ENCODE measurements around the gene AFF3.
"Not testable (repeated sequence)": the region's sequence is repeated elsewhere in the genome, so short reads cannot be mapped to it uniquely, and the experiment has no call there.

Gene AFF3

DNA sequence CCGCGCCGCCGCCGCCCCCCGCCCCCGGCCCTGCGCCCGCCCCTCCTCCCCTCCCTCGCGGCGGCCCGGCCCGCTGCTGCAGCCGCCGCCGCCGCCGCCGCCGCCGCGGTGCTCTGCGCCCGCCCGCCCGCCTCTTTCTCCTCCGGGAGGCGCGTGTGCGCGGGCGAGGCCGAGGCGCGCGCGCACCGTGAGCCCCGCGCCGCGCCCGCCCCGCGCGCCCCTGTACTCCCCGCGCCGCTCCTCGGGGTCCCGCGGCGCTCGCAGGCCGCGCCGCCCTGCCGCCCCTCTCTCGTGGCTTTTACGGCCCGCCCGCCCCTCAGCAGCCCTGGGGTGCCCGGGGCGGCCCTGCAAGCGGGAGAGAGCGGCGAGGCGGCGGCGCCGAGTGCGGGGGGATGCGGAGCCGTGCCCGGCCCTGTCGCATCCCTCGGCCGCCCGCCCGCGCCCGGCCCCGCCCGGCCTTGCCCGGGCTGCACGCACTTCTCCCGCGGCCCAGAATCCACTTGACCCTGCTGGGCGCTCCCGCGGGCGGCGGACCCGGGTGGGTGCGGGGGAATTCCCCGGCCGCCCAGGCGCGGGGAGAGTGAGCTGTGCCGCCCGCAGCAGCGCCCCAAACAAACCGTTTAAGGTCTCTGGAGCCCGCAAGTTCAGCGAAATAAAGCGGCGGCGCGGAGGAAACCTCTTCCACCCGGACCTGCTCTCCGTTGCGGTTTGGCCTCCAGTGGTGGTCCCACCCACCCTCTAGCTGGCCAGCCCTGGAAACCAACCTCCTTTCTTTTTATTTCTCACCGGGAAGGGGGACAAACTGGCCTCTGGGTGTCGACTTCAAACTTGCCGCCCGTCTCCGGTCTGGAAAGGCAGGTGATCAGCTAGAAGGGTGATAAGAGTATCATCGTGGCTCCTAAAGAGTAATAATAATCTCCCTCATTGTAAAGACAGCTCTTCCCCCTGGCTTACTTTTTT, 37.4 kb downstream of the AFF3 start:
- peak; percentile 0 to 8 for DNase-seq

- DNase-seq: not testable (repeated sequence)
Measured at GRCh38 chr2:100104265-100104664, 38.1 kb downstream of the AFF3 start.

DNA sequence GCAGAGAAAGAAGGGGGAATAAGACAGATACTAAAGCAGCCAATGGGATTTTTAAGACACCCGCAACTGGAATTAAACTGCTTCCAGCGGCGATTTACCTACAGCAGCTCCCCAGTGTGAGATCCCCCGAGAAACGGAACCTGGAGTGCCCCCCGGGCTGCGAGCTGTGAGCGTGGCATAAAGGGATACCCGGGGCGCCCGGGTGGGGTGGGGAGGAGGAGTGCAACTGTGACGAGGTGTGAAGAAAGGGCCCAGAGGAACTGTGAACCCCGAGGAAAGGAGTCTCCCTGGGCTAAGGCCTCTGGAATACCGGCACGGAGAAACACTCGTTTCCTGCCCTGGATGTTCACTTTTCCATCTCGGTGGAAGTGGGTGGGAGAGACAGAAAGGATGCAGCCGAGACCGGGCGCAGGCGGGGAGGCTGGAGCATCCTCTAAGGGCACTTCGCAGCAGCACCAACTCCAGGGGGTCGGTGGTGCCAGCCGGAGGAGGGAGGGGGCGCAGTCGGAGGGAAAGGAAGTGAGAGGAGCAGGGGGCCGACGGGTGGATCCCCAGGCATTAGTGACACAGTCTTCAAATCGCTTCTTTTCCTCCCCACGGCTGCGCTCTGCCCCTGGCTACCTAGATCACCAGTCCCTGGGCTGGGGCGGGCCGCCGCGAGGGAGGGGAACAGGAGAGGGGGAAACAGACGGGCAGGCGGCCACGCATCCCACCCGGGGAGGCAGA, 38.7 kb downstream of the AFF3 start:
- not testable (repeated sequence) for DNase-seq

GRCh38 chr2:100102466-100103180, 39.8 kb downstream of the AFF3 start:
- not testable (repeated sequence) for DNase-seq

GRCh38 chr2:100098855-100099254, 43.5 kb downstream of the AFF3 start:
- not testable (repeated sequence) for DNase-seq

- DNase-seq: not testable (repeated sequence)
Measured at GRCh38 chr2:100097611-100098294, 44.6 kb downstream of the AFF3 start.

DNA sequence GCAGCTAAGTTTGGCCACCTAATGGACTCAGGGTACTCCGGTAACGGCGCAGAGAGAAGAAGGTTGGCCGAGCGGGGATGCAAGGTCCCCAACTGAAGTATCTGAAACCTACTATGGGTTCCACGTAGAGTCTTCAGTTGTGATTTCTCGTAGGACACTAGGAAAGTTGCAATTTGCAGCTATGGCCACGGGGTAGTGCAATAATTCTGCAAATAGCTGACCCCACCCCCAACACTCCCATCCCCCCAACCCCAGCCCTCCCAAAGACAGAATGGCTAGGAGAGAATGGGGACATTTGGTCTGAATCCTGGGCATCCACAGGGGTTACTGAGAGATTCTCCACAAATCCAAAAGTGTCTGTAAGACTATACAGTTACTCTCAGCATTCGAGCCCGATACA, 46.5 kb downstream of the AFF3 start:
- not testable (repeated sequence) for DNase-seq

- not testable (repeated sequence) for DNase-seq
Measured at GRCh38 chr2:100091807-100092206, 50.6 kb downstream of the AFF3 start.

DNA sequence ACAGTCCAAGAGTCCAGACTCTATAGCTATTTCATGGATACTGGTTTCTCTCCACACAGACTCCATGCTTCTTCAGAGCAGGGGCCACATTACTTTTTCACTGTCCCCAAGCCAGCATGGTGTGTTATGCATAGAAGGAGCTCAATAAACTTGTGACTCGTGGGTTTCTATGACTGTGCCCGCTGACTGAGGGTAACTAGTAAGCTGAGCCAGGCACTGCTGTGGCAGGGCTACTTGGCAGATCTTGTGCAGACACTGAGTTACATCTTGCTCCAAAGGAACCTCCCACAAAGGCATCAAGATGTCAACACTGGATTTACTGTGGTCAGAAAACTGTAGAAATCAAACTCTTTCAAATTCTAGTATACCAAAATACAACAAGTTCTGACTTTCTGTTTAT, 56.6 kb downstream of the AFF3 start:
- not testable (repeated sequence) for DNase-seq

DNA sequence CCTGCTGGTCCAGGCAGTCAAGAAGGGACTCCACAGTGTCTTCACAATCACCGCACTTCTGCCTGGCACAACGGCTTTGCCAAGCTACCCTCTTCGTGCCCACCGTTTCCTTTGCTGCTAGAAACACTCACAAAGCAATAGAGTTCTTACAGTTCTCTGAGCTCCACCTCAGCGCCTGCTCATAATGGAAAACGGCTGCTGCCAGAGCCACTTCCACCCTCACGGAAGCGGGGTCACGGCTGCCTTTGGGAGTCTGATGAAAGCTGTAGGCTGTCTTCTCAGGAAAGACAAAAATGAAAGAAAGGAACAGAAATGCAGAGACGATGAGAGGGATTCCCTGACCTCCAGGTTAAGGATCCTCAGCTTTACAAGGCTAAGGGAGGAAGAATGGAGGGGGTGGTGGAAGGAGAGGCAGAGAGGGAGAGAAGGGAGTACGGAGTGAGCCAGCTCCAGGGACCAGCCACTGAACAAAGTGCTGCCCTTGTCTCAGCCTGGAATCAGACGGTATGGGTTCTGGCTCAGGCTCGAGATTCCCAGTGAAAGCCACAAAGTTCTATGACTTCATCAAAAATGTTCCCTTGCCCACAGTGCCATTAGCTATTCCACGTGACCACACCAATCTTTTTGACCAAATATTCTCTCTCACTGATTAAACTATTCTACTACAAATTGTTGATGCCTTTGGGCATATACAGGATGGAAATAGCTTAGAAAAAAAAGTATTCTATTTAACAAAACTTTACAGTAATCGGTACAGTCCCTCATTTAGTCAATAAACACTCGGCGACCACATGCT, 58.8 kb downstream of the AFF3 start:
- not testable (repeated sequence) for DNase-seq

DNA sequence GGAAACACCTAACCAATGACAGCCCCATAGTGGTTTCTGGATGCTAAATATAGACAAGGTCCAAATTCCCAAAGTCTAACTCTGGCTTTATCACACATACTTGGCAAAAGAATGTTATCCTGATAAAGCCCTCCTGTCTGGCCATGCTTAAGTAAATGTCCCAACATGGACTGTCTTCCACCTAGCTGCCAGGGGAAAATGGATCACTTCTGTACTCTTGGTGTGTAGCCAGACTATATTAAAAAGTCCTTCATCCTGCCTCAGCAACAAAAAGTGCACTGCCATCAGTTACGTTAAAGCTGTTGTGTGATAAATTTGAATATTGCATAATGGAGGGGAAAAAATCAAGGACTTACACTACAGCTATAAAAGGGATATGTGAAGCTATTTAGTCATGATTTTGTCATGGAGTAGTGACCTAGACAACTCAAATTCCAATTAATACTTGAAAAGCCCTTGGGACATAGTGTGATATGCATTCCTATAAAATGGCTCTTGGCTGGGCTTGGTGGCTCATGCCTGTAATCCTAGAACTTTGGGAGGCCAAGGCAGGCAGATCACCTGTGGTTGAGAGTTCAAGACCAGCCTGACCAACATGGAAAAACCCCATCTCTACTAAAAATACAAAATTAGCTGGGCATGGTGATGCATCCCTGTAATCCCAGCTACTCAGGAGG, 60.0 kb downstream of the AFF3 start:
- not testable (repeated sequence) for DNase-seq

- no peak for DNase-seq
Measured at GRCh38 chr2:100077935-100078334, 64.5 kb downstream of the AFF3 start.

DNA sequence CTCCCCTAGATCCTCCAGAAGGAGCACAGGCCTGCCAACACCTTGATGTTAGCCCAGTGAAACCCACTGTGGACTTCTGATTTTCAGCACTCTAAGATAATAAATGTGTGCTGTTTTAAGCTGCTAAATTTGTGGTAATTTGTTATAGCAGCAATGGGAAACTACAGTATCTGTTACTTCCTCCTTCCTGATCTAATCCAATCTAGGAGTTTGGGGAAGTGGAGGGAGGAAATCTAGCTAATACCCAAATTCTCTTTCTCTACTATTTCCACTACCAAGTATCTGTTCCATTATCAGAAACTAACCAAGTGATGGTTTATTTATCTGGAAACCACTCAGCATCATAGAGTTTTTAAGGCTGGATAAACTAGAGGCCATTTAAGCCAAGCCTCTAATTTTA, 64.9 kb downstream of the AFF3 start:
- DNase-seq: peak; percentile 37 to 48

GRCh38 chr2:100075532-100075931, 66.9 kb downstream of the AFF3 start:
- no peak for DNase-seq

GRCh38 chr2:100073110-100073509, 69.3 kb downstream of the AFF3 start:
- DNase-seq: no peak

DNA sequence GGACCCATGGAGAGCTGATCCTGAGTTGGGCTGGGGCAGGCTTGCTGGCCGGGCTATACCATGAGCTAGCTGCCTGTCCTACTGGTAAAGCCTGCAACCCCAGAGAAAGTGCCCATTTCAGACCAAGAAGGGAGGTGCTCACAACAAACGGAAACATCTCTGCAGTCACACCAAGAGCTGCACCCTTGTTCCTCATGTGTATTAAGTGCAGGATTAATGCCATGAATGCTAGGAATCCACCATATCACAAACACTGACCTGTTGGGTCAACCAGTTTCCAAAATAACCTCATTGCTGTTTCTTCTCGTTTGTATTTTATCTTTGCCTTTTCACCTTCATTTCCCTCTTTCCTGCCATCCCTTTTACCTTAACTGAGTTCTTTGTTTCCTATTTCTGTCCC, 69.9 kb downstream of the AFF3 start:
- no peak for DNase-seq

DNA sequence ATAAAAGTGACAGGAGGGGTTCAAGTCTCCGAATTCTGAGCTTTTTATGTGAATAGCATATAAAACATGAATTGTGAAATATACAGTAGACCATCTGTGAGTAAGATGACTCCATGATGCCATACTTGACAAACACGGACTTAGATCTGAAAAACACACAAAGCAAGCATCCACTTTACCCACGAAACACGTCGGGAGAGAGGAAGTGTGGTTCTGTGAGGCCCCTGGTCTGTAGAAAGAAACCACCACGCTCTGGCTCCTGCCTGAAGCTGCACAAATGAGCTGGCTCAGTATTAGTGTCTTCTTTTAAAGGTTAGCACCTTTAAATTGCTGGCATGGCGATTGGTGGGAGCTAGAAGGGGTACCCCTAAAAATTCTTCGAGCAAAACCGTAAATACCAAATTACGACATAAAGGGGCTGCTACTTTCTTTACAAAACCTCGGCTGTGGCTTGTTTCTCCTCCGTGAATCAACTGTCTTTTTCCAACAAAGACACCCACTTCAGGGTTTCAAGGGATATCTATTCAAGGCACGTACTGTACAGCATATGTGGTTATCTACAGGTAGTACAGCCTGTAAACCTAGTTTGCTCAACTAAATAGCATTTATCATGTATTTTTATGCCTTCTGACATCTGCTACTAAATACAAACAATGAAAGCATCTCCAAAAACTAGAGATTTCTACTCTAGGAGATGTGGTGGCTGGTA, 70.9 kb downstream of the AFF3 start:
- DNase-seq: no peak

DNA sequence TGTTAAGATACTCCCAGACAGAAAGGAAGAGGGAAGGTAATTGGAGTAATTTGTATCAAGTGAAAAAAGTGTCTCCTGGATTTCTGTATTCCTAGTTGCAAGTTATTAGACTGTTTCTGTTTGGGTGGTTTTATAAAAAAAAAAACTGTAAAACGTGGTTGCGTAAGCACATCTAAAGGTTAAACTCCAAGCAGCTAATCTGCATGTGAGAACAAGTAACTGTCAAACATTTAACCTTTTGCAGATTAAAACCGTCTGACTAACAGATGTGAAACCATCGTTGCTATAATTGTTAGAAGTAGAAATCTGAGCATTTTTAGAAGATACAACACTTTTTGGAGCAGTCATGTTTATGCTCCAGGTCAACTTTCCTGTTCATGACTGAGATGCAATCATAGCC, 72.3 kb downstream of the AFF3 start:
- no peak for DNase-seq

DNA sequence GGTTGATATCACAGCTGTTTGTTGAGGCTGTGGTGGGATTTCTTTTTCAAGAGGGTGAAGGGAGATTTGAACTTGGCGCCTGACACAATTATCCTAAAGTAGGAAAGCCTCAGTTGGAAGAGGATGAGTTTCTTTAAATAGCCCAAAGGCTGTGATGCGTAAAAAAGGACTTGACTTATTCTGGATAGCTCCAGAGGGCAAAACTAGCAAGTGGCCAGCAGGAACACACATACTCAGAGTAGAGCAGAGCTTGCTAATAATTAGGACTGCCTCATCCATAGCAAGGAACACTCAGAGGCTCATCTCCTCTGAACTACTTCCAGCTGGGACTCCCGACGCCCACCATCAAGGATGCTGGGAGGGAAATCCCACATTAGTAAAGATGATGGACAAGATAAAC, 74.0 kb downstream of the AFF3 start:
- DNase-seq: no peak

GRCh38 chr2:100067784-100068183, 74.6 kb downstream of the AFF3 start:
- no peak for DNase-seq
